ENCODE measurements around the gene DPP9. TPM values are rescaled to one million over a fixed set of nuclear protein-coding genes. Genes with fewer than 3 reads are reported as not detected.

DPP9 gene
- total and polyA plus RNA-seq, 2 of the 8 experiments (the other 6 are each of a cell fraction or from before 2014, with no cell fraction given) = 11.6 to 40.7 TPM

- TF ChIP-seq CHD7 (IDR thresholded peaks at IDR 0.05; ENCODE audit: insufficient replicate concordance, low read length) (no peak), NANOG (IDR thresholded peaks at IDR 0.05; ENCODE audit: insufficient read depth, low read depth, low read length, poor library complexity, severe bottlenecking) (no peak)
Measured at GRCh38 chr19:4710281-4710600, 13.4 kb downstream of the DPP9 start (continued).
